Activated CD4-positive, alpha-beta T cell treated with anti-CD3 and anti-CD28 coated beads for 36 hours (primary cell): Measurements from ENCODE around the gene KCTD20. TPM values are rescaled to one million over a fixed set of nuclear protein-coding genes. Genes with fewer than 3 reads are reported as not detected.

Experiments
- ATAC-seq: fragments of 200-7000 bp; cut with Tn5 transposase; one replicate; pipeline ENCODE4 v1.10.0; 2021; ENCODE audit warnings: mild to moderate bottlenecking, moderate library complexity
- CTCF ChIA-PET: fragments of 350-600 bp; sonication (Branson Sonifier 250); formaldehyde crosslinking; loops from one replicate; lab custom pipeline; 2021; ENCODE audit warnings: antibody characterized with exemption; lab: Charles Lee
- POLR2A ChIA-PET: fragments of 350-600 bp; sonication (Branson Sonifier 250); formaldehyde crosslinking; loops from one replicate; lab custom pipeline; 2021; ENCODE audit warnings: antibody characterized with exemption, inconsistent platforms; lab: Charles Lee
- DNase-seq: peaks from one replicate; pipeline ENCODE4 v3.0.0-alpha.2; 2020
- H3K27ac Mint-ChIP-seq: one replicate; pipeline ENCODE4 v1.8.0; 2021; ENCODE audit warnings: mixed read lengths
- H3K27me3 Mint-ChIP-seq: one replicate; pipeline ENCODE4 v1.8.0; 2021; ENCODE audit warnings: mixed read lengths
- H3K36me3 Mint-ChIP-seq: one replicate; pipeline ENCODE4 v1.8.0; 2021; ENCODE audit warnings: low read depth, mixed read lengths
- H3K4me1 Mint-ChIP-seq: one replicate; pipeline ENCODE4 v1.8.0; 2021; ENCODE audit warnings: mixed read lengths
- H3K4me3 Mint-ChIP-seq: one replicate; pipeline ENCODE4 v1.8.0; 2021; ENCODE audit warnings: mild to moderate bottlenecking, moderate library complexity, mixed read lengths
- H3K9me3 Mint-ChIP-seq: one replicate; pipeline ENCODE4 v1.8.0; 2021; ENCODE audit warnings: low read depth, mixed read lengths
- intact Hi-C, 2 experiments: fragments of 100-400 bp; cut with DNase I in 1 of 2; cut with micrococcal nuclease in 1 of 2; formaldehyde crosslinking; loops; one replicate each; pipeline versions ENCODE4 v1.14.2 to v1.15.1; 2022 to 2024; cut with DNase I, micrococcal nuclease
- total RNA-seq, 2 experiments: library from RNA; stranded (reverse); gene quantifications; one replicate each; pipeline ENCODE4 v1.2.3, GENCODE V29; 2021

KCTD20 gene
- total RNA-seq, 2 experiments from 2014 or later = 46.5 to 50.6 TPM

DNA sequence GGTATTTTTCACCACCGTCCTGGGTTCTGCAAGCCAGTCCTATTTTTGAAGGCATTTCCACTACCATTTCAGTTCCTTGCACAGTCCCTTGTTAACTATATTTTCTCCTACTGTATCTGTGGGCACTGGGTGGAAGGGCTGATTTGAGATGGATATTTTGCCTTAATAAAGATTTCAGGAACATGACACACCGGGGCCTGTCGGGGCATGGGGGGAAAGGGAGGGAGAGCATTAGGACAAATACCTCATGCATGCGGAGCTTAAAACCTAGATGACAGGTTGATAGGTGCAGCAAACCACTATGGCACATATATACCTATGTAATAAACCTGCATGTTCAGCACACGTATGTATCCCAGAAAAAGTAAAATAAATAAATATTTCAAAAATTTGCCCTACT lies 82.1 kb downstream of the KCTD20 start:
- intact Hi-C loops = no loop called here
- no peak for DNase-seq
- H3K27me3 Mint-ChIP-seq = no peaks in the 10 kb centered on the region
- H3K27ac Mint-ChIP-seq = no peak overlapping the region
- ChIA-PET POLR2A (no interaction called here), CTCF (no interaction called here)
- H3K4me1 Mint-ChIP-seq = peaks cover 34% of the 10 kb centered on the region
- H3K4me3 Mint-ChIP-seq = no peak overlapping the region
- H3K36me3 Mint-ChIP-seq = peaks cover 51% of the 10 kb centered on the region
- ATAC-seq = no peak
- H3K9me3 Mint-ChIP-seq = no peaks in the 10 kb centered on the region

DNA sequence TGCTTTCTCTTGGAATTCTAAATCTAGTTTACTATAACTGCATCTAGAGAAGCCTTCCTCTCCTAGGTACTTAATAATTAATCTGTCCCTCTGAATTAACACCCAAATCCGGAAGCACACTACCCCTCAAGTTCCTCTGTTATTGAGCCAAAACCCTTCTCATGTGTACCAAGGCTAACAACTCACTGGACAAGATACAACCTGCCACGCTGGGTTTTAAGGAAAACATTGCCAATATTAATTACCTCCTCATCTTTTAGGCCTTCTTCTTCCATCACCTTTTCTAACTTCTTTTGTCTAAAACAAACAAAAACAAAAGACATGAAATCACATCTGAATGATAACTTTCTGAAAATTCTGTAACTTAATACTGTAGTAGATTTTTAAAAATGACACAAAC lies 82.5 kb downstream of the KCTD20 start:
- POLR2A ChIA-PET = no interaction called here

DNA sequence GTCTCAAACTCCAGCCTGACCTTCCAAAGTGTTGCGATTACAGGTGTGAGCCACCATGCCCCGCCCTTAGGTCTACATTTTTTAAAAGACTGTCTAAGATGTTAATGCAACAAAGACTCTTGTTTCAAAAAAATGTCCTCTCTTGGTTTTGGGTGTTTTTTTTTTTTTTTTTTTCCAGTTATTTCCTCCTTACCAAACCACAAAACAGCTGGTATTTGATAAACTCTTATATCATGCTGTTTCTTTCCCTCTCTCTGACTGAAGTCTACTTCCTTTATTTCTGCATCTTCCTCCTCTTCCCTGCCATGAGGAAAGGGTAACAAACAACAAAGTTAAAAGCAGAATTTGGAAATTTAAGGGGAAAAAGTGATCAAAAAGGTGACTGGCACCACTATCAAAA lies 83.3 kb downstream of the KCTD20 start:
- H3K27ac Mint-ChIP-seq = peak overlapping the region; percentile 21

More for the DNA sequence above, 82.5 kb downstream of the KCTD20 start:
- Mint-ChIP-seq H3K27me3 (no peaks in the 10 kb centered on the region), H3K9me3 (no peaks in the 10 kb centered on the region), H3K4me1 (peaks cover 30% of the 10 kb centered on the region), H3K4me3 (no peak overlapping the region), H3K27ac (no peak overlapping the region), H3K36me3 (peaks cover 48% of the 10 kb centered on the region)
- ATAC-seq = no peak
- intact Hi-C loops = no loop called here
- DNase-seq = no peak
- CTCF ChIA-PET = no interaction called here

GRCh38 chr6:36533321-36533720 lies 90.5 kb downstream of the KCTD20 start:
- peaks cover 55% of the 10 kb centered on the region for H3K4me1 Mint-ChIP-seq
- intact Hi-C loops = no loop called here
- H3K9me3 Mint-ChIP-seq = peaks cover 3% of the 10 kb centered on the region
- CTCF ChIA-PET = interaction anchor here (0.9 kb wide), 3 partner anchors 13 to 191 kb away, joined by 3 to 4 read pairs (median 3); no protein-coding TSS in a partner anchor
- no peaks in the 10 kb centered on the region for H3K27me3 Mint-ChIP-seq
- peaks cover 61% of the 10 kb centered on the region for H3K36me3 Mint-ChIP-seq
- ATAC-seq (no peak), DNase-seq (no peak)
- peak overlapping the region; percentile 29 for H3K27ac Mint-ChIP-seq
- H3K4me3 Mint-ChIP-seq = no peak overlapping the region
- POLR2A ChIA-PET = no interaction called here

More for the DNA sequence above, 83.3 kb downstream of the KCTD20 start:
- no peaks in the 10 kb centered on the region for H3K27me3 Mint-ChIP-seq
- DNase-seq (no peak), ATAC-seq (no peak)
- intact Hi-C loops = no loop called here
- H3K4me3 Mint-ChIP-seq = no peak overlapping the region
- peaks cover 46% of the 10 kb centered on the region for H3K36me3 Mint-ChIP-seq
- POLR2A ChIA-PET = no interaction called here
- no peaks in the 10 kb centered on the region for H3K9me3 Mint-ChIP-seq
- H3K4me1 Mint-ChIP-seq = peaks cover 27% of the 10 kb centered on the region
- CTCF ChIA-PET = no interaction called here

GRCh38 chr6:36536873-36537547 lies 94.2 kb downstream of the KCTD20 start:
- peaks cover 3% of the 10 kb centered on the region for H3K9me3 Mint-ChIP-seq
- peak overlapping the region; percentile 44 for H3K27ac Mint-ChIP-seq
- CTCF ChIA-PET = no interaction called here
- H3K36me3 Mint-ChIP-seq = peaks cover 64% of the 10 kb centered on the region
- no peak overlapping the region for H3K4me3 Mint-ChIP-seq
- intact Hi-C loops = no loop called here
- POLR2A ChIA-PET = no interaction called here
- peaks cover 66% of the 10 kb centered on the region for H3K4me1 Mint-ChIP-seq
- no peaks in the 10 kb centered on the region for H3K27me3 Mint-ChIP-seq
- ATAC-seq (no peak), DNase-seq (no peak)

- no peak overlapping the region for H3K4me3 Mint-ChIP-seq
- peak overlapping the region; percentile 90 for H3K27ac Mint-ChIP-seq
- peaks cover 3% of the 10 kb centered on the region for H3K9me3 Mint-ChIP-seq
- POLR2A ChIA-PET = interaction anchor here (0.6 kb wide), 1 partner anchor 347 kb away, joined by 4 read pairs; no protein-coding TSS in a partner anchor
- ATAC-seq (peak; percentile 89), DNase-seq (peak; percentile 32)
- H3K36me3 Mint-ChIP-seq = peaks cover 53% of the 10 kb centered on the region
- H3K4me1 Mint-ChIP-seq = peaks cover 69% of the 10 kb centered on the region
- CTCF ChIA-PET = interaction anchor here (0.6 to 0.9 kb wide), 2 partner anchors 9 to 18 kb away, joined by 3 to 4 read pairs; no protein-coding TSS in a partner anchor
- no peaks in the 10 kb centered on the region for H3K27me3 Mint-ChIP-seq
- intact Hi-C loops = loop anchor here (5.0 kb wide), 2 partner anchors 217 to 418 kb away; no protein-coding TSS in a partner anchor
These were observed 97.2 kb downstream of the KCTD20 start for GRCh38 chr6:36539814-36540568.

Other genes starting within 250 kb of the KCTD20 start
- gene BRPF3, start 246.3 kb upstream of the KCTD20 start, total RNA-seq = 10 to 100 TPM; 18.0 to 26.0 TPM
- not detected for gene PNPLA1, start 172.9 kb upstream of the KCTD20 start, total RNA-seq
- gene BNIP5, start 106.1 kb upstream of the KCTD20 start, total RNA-seq = not detected
- 1 to 10 TPM; 2.4 to 2.5 TPM for gene ETV7, start 55.3 kb upstream of the KCTD20 start, total RNA-seq
- gene PXT1, start 146 bp upstream of the KCTD20 start, total RNA-seq = under 1 TPM; 0.11 to 0.14 TPM
- 10 to 100 TPM; 24.0 to 27.0 TPM for gene STK38, start 104.5 kb downstream of the KCTD20 start, total RNA-seq
- 100 to 1,000 TPM; 298 to 464 TPM for gene SRSF3, start 151.4 kb downstream of the KCTD20 start, total RNA-seq
- gene CDKN1A, start 235.7 kb downstream of the KCTD20 start, total RNA-seq = 10 to 100 TPM; 31.3 to 35.9 TPM